ENCODE data around the gene CSH2. TPM values are rescaled to one million over a fixed set of nuclear protein-coding genes. Genes with fewer than 3 reads are reported as not detected.

The CSH2 gene
- total RNA-seq, 2 donors from 2014 or later = not detected

- Histone ChIP-seq H3K4me3 (peak overlapping the region; percentile 60 to 73), H3K36me3 (peaks cover 29 to 46% of the 10 kb centered on the region in 2 donors), H3K27me3 (replicated peaks; ENCODE audit: insufficient read depth) (no peaks in the 10 kb centered on the region), H3K27ac (peak overlapping the region; percentile 89 to 90), H3K9me3 (no peaks in the 10 kb centered on the region), H3K4me1 (replicated peaks) (peaks cover 5% of the 10 kb centered on the region)
- intact Hi-C loops (cut with DNase I) = loop anchor here (5.0 kb wide), 1 partner anchor 56 kb away; the partner anchor contains the start of genes CCDC47 and DDX42
- WGBS = 2% methylated on average over 19 of the region's 19 CpGs
- no peak for DNase-seq (ENCODE audit: low spot score)
- TF ChIP-seq, protein P1, sequence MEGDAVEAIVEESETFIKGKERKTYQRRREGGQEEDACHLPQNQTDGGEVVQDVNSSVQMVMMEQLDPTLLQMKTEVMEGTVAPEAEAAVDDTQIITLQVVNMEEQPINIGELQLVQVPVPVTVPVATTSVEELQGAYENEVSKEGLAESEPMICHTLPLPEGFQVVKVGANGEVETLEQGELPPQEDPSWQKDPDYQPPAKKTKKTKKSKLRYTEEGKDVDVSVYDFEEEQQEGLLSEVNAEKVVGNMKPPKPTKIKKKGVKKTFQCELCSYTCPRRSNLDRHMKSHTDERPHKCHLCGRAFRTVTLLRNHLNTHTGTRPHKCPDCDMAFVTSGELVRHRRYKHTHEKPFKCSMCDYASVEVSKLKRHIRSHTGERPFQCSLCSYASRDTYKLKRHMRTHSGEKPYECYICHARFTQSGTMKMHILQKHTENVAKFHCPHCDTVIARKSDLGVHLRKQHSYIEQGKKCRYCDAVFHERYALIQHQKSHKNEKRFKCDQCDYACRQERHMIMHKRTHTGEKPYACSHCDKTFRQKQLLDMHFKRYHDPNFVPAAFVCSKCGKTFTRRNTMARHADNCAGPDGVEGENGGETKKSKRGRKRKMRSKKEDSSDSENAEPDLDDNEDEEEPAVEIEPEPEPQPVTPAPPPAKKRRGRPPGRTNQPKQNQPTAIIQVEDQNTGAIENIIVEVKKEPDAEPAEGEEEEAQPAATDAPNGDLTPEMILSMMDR (IDR thresholded peaks at IDR 0.05) = no peak
- TF ChIP-seq POLR2AphosphoS5 (IDR thresholded peaks at IDR 0.05) (no peak), POLR2A (IDR thresholded peaks at IDR 0.05) (no peak)
These were observed 45.7 kb downstream of the CSH2 start for GRCh38 chr17:63827801-63828221.

- Histone ChIP-seq H3K36me3 (peaks cover 24 to 46% of the 10 kb centered on the region in 2 donors), H3K4me3 (peak within 1 kb of the TSS; percentile 60 to 73), H3K27me3 (replicated peaks; ENCODE audit: insufficient read depth) (no peaks in the 10 kb centered on the region), H3K27ac (peak within 1 kb of the TSS; percentile 89 to 90), H3K9me3 (no peaks in the 10 kb centered on the region), H3K4me1 (replicated peaks) (peaks cover 5% of the 10 kb centered on the region)
- DNase-seq (ENCODE audit: low spot score) = peak; percentile 95
- under 1% methylated on average over 58 of the region's 58 CpGs for WGBS
- intact Hi-C loops (cut with DNase I) = loop anchor here (5.0 kb wide), 1 partner anchor 55 kb away; the partner anchor contains the start of genes CCDC47 and DDX42
- peak; percentile 62 for TF ChIP-seq POLR2A (IDR thresholded peaks at IDR 0.05)
- TF ChIP-seq, protein P1 (IDR thresholded peaks at IDR 0.05) = peak in 3 of 4 experiments; percentile 27 to 62 (median 55)
- peak; percentile 91 for TF ChIP-seq POLR2AphosphoS5 (IDR thresholded peaks at IDR 0.05)
These were observed 46.3 kb downstream of the CSH2 start, which contains the start of the genes FTSJ3 and PSMC5 for GRCh38 chr17:63827002-63827800. Gene FTSJ3, minus strand, starts transcription at chr17:63827663. Its CDS starts 761 bp downstream, at chr17:63826902. Gene PSMC5, plus strand, starts transcription at chr17:63827431. Its CDS starts 60 bp downstream, at chr17:63827491.

DNA sequence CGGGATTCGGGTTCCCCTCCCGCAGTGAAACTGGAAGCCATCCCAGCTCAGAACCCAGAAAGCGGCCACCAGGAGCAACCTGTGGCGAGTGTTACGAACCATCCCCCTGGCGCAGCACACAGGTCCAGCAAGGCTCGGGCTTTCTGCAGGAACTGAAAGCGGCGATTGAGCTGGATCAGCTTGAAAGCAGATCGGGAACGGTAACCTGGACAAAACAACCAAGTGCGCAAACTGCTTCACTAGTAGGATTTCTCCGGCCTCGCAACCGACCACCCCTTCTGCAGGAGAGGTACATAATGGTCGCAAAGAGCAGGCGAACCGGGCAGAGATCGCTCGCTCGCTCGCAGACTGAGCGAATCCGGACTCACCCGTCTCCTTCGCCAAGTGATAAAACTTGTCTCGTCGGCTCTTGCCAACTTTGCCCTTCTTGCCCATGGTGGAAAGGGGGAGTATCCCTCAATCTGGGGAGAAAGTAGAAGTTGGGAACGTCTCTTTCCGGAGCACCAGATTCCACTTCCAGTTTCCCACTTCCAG lies 46.9 kb downstream of the CSH2 start:
- H3K36me3 ChIP-seq = peaks cover 25 to 52% of the 10 kb centered on the region in 2 donors
- under 1% methylated on average over 31 of the region's 31 CpGs for WGBS
- DNase-seq (ENCODE audit: low spot score) = peak; percentile 23
- no peak for TF ChIP-seq POLR2AphosphoS5 (IDR thresholded peaks at IDR 0.05)
- TF ChIP-seq POLR2A (IDR thresholded peaks at IDR 0.05) = no peak
- TF ChIP-seq, protein P1 (IDR thresholded peaks at IDR 0.05) = no peak
- H3K27ac ChIP-seq = peak overlapping the region; percentile 89 to 90
- peaks cover 5% of the 10 kb centered on the region for H3K4me1 ChIP-seq (replicated peaks)
- intact Hi-C loops (cut with DNase I) = loop anchor here (5.0 kb wide), 1 partner anchor 54 kb away; the partner anchor contains the start of genes CCDC47 and DDX42
- no peaks in the 10 kb centered on the region for H3K9me3 ChIP-seq
- peak overlapping the region; percentile 60 to 73 for H3K4me3 ChIP-seq
- no peaks in the 10 kb centered on the region for H3K27me3 ChIP-seq (replicated peaks; ENCODE audit: insufficient read depth)

DNA sequence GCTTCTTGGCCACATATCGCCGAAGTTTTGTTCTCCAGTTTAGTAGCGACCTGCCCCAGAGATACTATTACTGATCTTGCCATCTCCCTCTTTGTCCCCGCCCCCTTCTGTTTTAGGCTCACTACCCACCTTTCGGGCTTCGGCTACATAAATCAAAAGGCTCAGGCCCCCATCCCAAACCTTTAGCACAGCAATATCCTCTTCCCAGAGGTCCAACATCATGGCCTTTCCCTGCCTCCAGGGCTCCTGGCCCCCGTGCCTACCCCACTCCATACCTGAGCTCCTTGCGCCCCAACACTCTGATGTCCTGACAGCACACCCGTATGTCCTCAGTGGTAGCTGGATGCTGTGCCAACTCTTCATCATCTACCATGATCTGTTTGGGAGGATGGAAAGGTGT lies 49.1 kb downstream of the CSH2 start:
- Histone ChIP-seq H3K27me3 (replicated peaks; ENCODE audit: insufficient read depth) (no peaks in the 10 kb centered on the region), H3K4me3 (no peak overlapping the region), H3K9me3 (no peaks in the 10 kb centered on the region), H3K27ac (no peak overlapping the region), H3K36me3 (peaks cover 23 to 45% of the 10 kb centered on the region in 2 donors), H3K4me1 (replicated peaks) (peaks cover 5% of the 10 kb centered on the region)
- intact Hi-C loops (cut with DNase I) = no loop called here
- TF ChIP-seq, protein P1 (IDR thresholded peaks at IDR 0.05) = no peak
- TF ChIP-seq POLR2A (IDR thresholded peaks at IDR 0.05) (no peak), POLR2AphosphoS5 (IDR thresholded peaks at IDR 0.05) (no peak)
- WGBS = 94% methylated on average over 9 of the region's 9 CpGs
- DNase-seq (ENCODE audit: low spot score) = no peak

Data from prostate gland (tissue), 2 donors.